Lower leg skin (tissue), 4 donors: ENCODE results near the gene ZNF44. TPM values are rescaled to one million over a fixed set of nuclear protein-coding genes. Genes with fewer than 3 reads are reported as not detected.
A peak's percentile ranks its signal among the peaks of the same experiment; 100 is the strongest.
"Not testable (repeated sequence)": the region's sequence is repeated elsewhere in the genome, so short reads cannot be mapped to it uniquely, and the experiment has no call there.

Experiments used
- DNase-seq, 2 donors: peaks; one replicate each; pipeline ENCODE4 v3.0.0-alpha.2; 2019; ENCODE audit warnings: low spot score in 2 of 2
- H3K4me3 ChIP-seq: fragments of 200-600 bp; sonication (generic); 2 replicates; pipeline ENCODE4 v1.5.1; 2017; ENCODE audit warnings: mild to moderate bottlenecking, low read depth; ENCODE audit not compliant: poor library complexity, severe bottlenecking
- POLR2A ChIP-seq, 2 donors: fragments of 450-650 bp; IDR thresholded peaks; one replicate each; pipeline ENCODE4 v1.6.1; 2016 to 2017; ENCODE audit warnings: antibody characterized with exemption in 2 of 2, mild to moderate bottlenecking in 1 of 2, moderate library complexity in 1 of 2
- whole genome bisulfite sequencing, 2 donors: methylation state at CpG; one replicate each; pipeline ENCODE4 v1.1.5; 2018; 5-methylcytosine and 5-hydroxymethylcytosine counted together
- intact Hi-C: fragments of 100-400 bp; cut with DNase I; formaldehyde crosslinking; loops from one replicate; pipeline ENCODE4 v1.15.0; 2023; ENCODE audit warnings: low total_unique reads
- total RNA-seq, 4 donors: library from RNA; depleted of rRNA; stranded (reverse); fragments of >200 nt; gene quantifications; one replicate each; pipeline ENCODE4 v1.1.0, GENCODE V29; 2016
- TF ChIP-seq, protein P1 (sequence below), 3 donors: fragments of 450-650 bp; IDR thresholded peaks; one replicate each; pipeline ENCODE4 v1.5.1; 2016; ENCODE audit warnings: antibody characterized with exemption in 3 of 3, mild to moderate bottlenecking in 3 of 3, moderate library complexity in 2 of 3

The ZNF44 gene
- total RNA-seq, 4 donors from 2014 or later: 8.8 to 15.6 (median 13.0) TPM

DNA sequence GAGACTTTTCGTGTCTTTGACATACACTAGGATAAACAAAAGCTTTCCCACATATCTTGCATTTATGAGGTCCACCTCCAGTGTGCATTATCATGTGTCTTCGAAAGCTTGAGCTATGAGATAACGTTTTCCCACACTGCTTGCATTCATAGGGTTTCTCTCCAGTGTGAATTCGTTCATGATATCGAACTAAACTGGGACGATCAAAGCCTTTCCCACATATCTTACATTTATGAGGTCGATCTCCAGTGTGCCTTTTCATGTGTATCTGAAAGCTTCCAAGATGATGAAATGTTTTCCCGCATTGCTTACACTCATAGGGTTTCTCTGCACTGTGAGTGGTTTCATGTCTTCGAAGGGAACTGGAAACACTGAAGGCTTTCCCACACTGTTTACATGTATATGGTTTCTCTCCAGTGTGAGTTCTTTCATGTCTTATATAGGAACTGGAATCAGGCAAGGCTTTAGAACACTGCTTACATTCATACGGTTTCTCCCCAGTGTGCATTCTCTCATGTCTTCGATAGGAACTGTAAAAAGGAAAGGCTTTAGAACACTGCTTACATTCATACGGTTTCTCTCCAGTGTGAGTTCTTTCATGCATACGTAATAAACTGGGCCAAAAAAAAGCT is 24.2 kb upstream of the ZNF44 start:
- TF ChIP-seq, protein P1, sequence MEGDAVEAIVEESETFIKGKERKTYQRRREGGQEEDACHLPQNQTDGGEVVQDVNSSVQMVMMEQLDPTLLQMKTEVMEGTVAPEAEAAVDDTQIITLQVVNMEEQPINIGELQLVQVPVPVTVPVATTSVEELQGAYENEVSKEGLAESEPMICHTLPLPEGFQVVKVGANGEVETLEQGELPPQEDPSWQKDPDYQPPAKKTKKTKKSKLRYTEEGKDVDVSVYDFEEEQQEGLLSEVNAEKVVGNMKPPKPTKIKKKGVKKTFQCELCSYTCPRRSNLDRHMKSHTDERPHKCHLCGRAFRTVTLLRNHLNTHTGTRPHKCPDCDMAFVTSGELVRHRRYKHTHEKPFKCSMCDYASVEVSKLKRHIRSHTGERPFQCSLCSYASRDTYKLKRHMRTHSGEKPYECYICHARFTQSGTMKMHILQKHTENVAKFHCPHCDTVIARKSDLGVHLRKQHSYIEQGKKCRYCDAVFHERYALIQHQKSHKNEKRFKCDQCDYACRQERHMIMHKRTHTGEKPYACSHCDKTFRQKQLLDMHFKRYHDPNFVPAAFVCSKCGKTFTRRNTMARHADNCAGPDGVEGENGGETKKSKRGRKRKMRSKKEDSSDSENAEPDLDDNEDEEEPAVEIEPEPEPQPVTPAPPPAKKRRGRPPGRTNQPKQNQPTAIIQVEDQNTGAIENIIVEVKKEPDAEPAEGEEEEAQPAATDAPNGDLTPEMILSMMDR (IDR thresholded peaks at IDR 0.05): no peak
- no peak for TF ChIP-seq POLR2A (IDR thresholded peaks at IDR 0.05)
- no peak for DNase-seq
- WGBS, 2 donors: 96 to 97% methylated on average over 13 of the region's 13 CpGs
- intact Hi-C loops: no loop called here
- H3K4me3 ChIP-seq: no peak overlapping the region

GRCh38 chr19:12314553-12314952 is 19.9 kb upstream of the ZNF44 start:
- H3K4me3 ChIP-seq: no peak overlapping the region
- peak in 1 of 2 donors; percentile 4 for DNase-seq
- intact Hi-C loops: no loop called here
- no peak for TF ChIP-seq POLR2A (IDR thresholded peaks at IDR 0.05)
- TF ChIP-seq, protein P1 (IDR thresholded peaks at IDR 0.05): no peak
- 84 to 87% methylated on average over 7 of the region's 7 CpGs for WGBS, 2 donors

DNA sequence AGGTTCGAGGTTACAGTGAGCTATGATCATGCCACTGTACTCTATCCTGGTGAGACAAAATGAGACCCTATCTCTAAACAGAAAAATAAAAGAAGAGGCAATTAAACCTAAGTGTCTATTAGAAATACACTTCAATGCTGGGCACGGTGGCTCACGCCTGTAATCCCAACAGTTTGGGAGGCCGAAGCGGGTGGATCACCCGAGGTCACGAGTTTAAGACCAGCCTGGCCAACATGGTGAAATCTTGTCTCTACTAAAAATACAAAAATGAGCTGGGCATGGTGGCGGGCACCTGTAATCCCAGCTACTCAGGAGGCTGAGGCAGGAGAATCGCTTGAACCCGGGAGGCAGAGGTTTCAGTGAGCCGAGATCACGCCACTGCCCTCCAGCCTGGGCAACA is 14.2 kb upstream of the ZNF44 start:
- 97 to 98% methylated on average over 12 of the region's 12 CpGs for WGBS, 2 donors
- peak in 1 of 2 donors; percentile 8 for DNase-seq
- H3K4me3 ChIP-seq, intact Hi-C loops: not testable (repeated sequence)

- intact Hi-C loops: no loop called here
- H3K4me3 ChIP-seq: no peak overlapping the region
- WGBS, 2 donors: 55 to 56% methylated on average over 10 to 11 of the region's 11 CpGs
- no peak for TF ChIP-seq POLR2A (IDR thresholded peaks at IDR 0.05)
- TF ChIP-seq, protein P1 (IDR thresholded peaks at IDR 0.05): no peak
- no peak for DNase-seq
Observed at GRCh38 chr19:12295191-12295590, 508 bp upstream of the ZNF44 start.

DNA sequence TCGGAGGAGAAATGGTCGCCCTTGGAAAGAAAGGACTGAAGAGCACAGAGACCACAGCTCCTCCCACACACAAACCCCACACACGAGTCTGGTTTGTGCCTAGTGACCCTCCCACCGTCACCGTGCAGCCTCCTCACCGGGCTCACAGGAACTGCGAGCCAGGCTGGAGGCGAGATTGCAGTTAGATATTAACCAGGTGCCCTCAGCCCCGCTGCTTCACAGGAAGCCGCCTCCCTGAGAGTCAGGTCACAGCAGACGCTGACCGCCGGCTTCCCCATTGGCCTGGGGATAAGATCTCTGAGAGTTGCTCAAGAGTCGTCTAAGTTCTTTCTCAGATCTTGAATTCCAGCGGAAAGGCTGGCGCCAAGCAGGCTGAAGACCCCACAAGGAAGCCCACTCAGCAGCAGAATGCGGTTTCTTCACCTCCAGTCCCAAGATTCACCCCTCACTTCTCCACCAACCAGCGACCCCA is 870 bp downstream of the ZNF44 start:
- peak; percentile 55 to 92 for DNase-seq
- WGBS, 2 donors: 0 to 1% methylated on average over 18 of the region's 18 CpGs
- TF ChIP-seq, protein P1 (IDR thresholded peaks at IDR 0.05): no peak
- no peak for TF ChIP-seq POLR2A (IDR thresholded peaks at IDR 0.05)
- intact Hi-C loops: no loop called here
- H3K4me3 ChIP-seq: peak overlapping the region; percentile 92

DNA sequence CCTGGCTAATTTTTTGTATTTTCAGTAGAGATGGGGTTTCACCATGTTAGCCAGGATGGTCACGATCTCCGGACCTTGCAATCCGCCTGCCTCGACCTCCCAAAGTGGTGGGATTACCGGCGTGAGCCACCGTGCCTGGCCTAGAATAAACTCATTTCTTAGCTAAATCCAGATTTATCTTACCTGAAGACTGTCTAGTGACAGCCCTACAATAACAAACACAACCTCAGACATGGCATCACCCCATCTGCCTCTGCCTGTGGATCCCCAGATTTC is 5.0 kb downstream of the ZNF44 start:
- H3K4me3 ChIP-seq: no peak overlapping the region
- TF ChIP-seq, protein P1 (IDR thresholded peaks at IDR 0.05): no peak
- TF ChIP-seq POLR2A (IDR thresholded peaks at IDR 0.05): no peak
- DNase-seq: no peak
- WGBS, 2 donors: 94 to 95% methylated on average over 7 of the region's 7 CpGs
- intact Hi-C loops: no loop called here
